ENCODE measurements around the gene BEND3. TPM values are rescaled to one million over a fixed set of nuclear protein-coding genes. Genes with fewer than 3 reads are reported as not detected.

The BEND3 gene
- total and polyA plus RNA-seq, 9 of the 15 experiments (the other 6 are each of a cell fraction or from before 2014, with no cell fraction given), result 0.64 to 8.4 (median 3.3) TPM

DNA sequence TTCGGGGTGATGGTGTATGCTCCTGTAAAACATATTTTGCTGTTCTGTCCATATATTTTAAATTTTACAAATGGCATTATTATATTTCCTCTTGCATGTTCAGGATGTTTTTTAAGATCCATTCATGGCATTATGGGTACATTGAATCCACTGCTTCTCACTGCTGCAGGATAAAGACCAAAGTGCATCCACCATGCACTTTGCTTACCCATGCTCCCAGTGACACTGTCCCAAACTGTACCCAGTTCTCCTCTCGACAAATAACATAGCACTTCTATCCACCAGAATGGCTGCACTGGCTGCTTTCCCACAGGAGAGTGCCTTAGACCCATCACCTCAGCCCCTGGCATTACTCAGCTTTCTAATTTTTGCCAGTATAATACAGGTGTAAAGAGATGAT, 57.6 kb downstream of the BEND3 start:
- no peaks in the 10 kb centered on the region for H3K4me1 ChIP-seq (replicated peaks in 1 of 2; ENCODE audit: control insufficient read depth in 2 of 2, insufficient read depth in 2 of 2, low read length in 2 of 2)
- no peak for DNase-seq (ENCODE audit: extremely low read depth in 1 of 4, low spot score in 3 of 4)

GRCh38 chr6:107056796-107057195, 58.5 kb downstream of the BEND3 start:
- Histone ChIP-seq H4K20me1 (replicated peaks; ENCODE audit: control insufficient read depth, insufficient read depth, low read length) (no peaks in the 10 kb centered on the region), H3K9ac (ENCODE audit: insufficient read depth in 1 of 2, low read depth in 2 of 2, low read length in 2 of 2) (no peak overlapping the region), H3K9me3 (replicated peaks; ENCODE audit: control insufficient read depth, insufficient read depth, low read depth, low read length) (no peaks in the 10 kb centered on the region), H3K27ac (ENCODE audit: extremely low read depth, low read depth, low read length) (no peak overlapping the region), H3K4me3 (no peak overlapping the region), H3K36me3 (ENCODE audit: control insufficient read depth, insufficient read depth, low read length) (no peaks in the 10 kb centered on the region), H3K79me2 (ENCODE audit: control insufficient read depth, insufficient read depth, low read length) (no peaks in the 10 kb centered on the region), H3K4me2 (ENCODE audit: insufficient read depth, low read length) (no peak overlapping the region), H3K4me1 (replicated peaks in 1 of 2; ENCODE audit: control insufficient read depth in 2 of 2, insufficient read depth in 2 of 2, low read length in 2 of 2) (no peaks in the 10 kb centered on the region), H2AFZ (ENCODE audit: low read depth, low read length) (no peak overlapping the region), H3K27me3 (ENCODE audit: control insufficient read depth in 2 of 2, insufficient read depth in 2 of 2, low read length in 2 of 2) (peaks cover 8 to 9% of the 10 kb centered on the region in 2 experiments), H3K9me1 (ENCODE audit: control insufficient read depth, insufficient read depth, low read length) (no peaks in the 10 kb centered on the region)
- CTCF ChIA-PET (ENCODE audit: low intra/inter-chr PET ratio), result no interaction called here
- intact Hi-C loops (cut with micrococcal nuclease), result no loop called here
- DNase-seq (ENCODE audit: extremely low read depth in 1 of 4, low spot score in 3 of 4) (no peak), ATAC-seq (no peak), FAIRE-seq (no peak)
- no TSS peak for BruUV-seq (replicated peaks)
- POLR2A ChIA-PET, result no interaction called here
- 33% methylated on average over 1 of the region's 2 CpGs for WGBS (ENCODE audit: insufficient coverage, low coverage, missing lambda C conversion rate)
- in situ Hi-C loops (cut with MboI), result no loop called here
- no peak for TF ChIP-seq XRCC3 (IDR thresholded peaks at IDR 0.05)
- no peak for TF ChIP-seq DACH1 (IDR thresholded peaks at IDR 0.05; ENCODE audit: partially characterized antibody)
- TF ChIP-seq NFYB (IDR thresholded peaks at IDR 0.05; ENCODE audit: extremely low read depth, insufficient read length), result no peak
- no peak for TF ChIP-seq ZBTB2 (IDR thresholded peaks at IDR 0.05)
- no peak for TF ChIP-seq NR3C1 (CRISPR knock-in tag; IDR thresholded peaks at IDR 0.05)
- TF ChIP-seq ZFP1 (CRISPR knock-in tag; IDR thresholded peaks at IDR 0.05), result no peak
- TF ChIP-seq RCOR1 (IDR thresholded peaks at IDR 0.05; ENCODE audit: borderline replicate concordance in 1 of 2, low read depth in 2 of 2, low read length in 2 of 2), result no peak
- TF ChIP-seq CHAMP1 (IDR thresholded peaks at IDR 0.05), result no peak

More for the DNA sequence above, 57.6 kb downstream of the BEND3 start:
- intact Hi-C loops (cut with micrococcal nuclease) (no loop called here), in situ Hi-C loops (cut with MboI) (no loop called here)
- no peak for TF ChIP-seq KAT2B (IDR thresholded peaks at IDR 0.05; ENCODE audit: low read depth, low read length)
- no peak for TF ChIP-seq ZBTB1 (CRISPR knock-in tag; IDR thresholded peaks at IDR 0.05; ENCODE audit: borderline replicate concordance, low read depth)
- TF ChIP-seq, protein P1, sequence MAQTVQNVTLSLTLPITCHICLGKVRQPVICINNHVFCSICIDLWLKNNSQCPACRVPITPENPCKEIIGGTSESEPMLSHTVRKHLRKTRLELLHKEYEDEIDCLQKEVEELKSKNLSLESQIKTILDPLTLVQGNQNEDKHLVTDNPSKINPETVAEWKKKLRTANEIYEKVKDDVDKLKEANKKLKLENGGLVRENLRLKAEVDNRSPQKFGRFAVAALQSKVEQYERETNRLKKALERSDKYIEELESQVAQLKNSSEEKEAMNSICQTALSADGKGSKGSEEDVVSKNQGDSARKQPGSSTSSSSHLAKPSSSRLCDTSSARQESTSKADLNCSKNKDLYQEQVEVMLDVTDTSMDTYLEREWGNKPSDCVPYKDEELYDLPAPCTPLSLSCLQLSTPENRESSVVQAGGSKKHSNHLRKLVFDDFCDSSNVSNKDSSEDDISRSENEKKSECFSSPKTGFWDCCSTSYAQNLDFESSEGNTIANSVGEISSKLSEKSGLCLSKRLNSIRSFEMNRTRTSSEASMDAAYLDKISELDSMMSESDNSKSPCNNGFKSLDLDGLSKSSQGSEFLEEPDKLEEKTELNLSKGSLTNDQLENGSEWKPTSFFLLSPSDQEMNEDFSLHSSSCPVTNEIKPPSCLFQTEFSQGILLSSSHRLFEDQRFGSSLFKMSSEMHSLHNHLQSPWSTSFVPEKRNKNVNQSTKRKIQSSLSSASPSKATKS (CRISPR knock-in tag; IDR thresholded peaks at IDR 0.05), result no peak
- Histone ChIP-seq H3K27ac (ENCODE audit: extremely low read depth, low read depth, low read length) (no peak overlapping the region), H3K27me3 (ENCODE audit: control insufficient read depth in 2 of 2, insufficient read depth in 2 of 2, low read length in 2 of 2) (peaks cover 8 to 10% of the 10 kb centered on the region in 2 experiments), H3K4me2 (ENCODE audit: insufficient read depth, low read length) (no peak overlapping the region), H4K20me1 (replicated peaks; ENCODE audit: control insufficient read depth, insufficient read depth, low read length) (no peaks in the 10 kb centered on the region), H2AFZ (ENCODE audit: low read depth, low read length) (no peak overlapping the region), H3K9ac (ENCODE audit: insufficient read depth in 1 of 2, low read depth in 2 of 2, low read length in 2 of 2) (no peak overlapping the region), H3K4me3 (no peak overlapping the region), H3K36me3 (ENCODE audit: control insufficient read depth, insufficient read depth, low read length) (no peaks in the 10 kb centered on the region), H3K9me3 (replicated peaks; ENCODE audit: control insufficient read depth, insufficient read depth, low read depth, low read length) (no peaks in the 10 kb centered on the region), H3K9me1 (ENCODE audit: control insufficient read depth, insufficient read depth, low read length) (no peaks in the 10 kb centered on the region), H3K79me2 (ENCODE audit: control insufficient read depth, insufficient read depth, low read length) (no peaks in the 10 kb centered on the region)
- POLR2A ChIA-PET, result no interaction called here
- CTCF ChIA-PET (ENCODE audit: low intra/inter-chr PET ratio), result no interaction called here
- 14% methylated on average over 2 of the region's 2 CpGs for WGBS (ENCODE audit: insufficient coverage, low coverage, missing lambda C conversion rate)
- ATAC-seq (no peak), FAIRE-seq (no peak)
- no TSS peak for BruUV-seq (replicated peaks)
